ENCODE measurements around the gene SCGB1D1.

DNA sequence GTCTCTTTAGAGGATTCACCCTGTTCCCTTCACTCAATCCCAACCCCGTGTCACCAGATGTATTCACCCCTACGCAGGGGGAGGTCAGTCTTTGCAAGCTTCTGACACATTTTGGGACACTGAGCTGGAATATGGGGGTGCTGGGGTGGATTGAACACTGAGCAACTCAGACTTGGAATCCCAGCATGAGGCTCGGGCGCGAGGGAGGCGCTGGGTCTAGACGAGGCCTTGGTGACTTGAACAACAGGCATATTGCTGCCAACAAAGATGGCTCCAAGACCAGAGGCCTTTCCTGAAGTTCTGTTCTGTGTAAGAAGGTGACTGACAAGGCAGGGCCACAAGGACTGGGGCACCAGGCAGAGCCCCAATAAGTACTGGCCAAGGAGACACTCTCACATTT lies 15.4 kb downstream of the SCGB1D1 start:
- TF ChIP-seq CTCF (IDR thresholded peaks at IDR 0.05) (no peak), POLR2AphosphoS5 (IDR thresholded peaks at IDR 0.05) (no peak), EP300 (IDR thresholded peaks at IDR 0.05) (no peak)
